Chondrocyte (in vitro differentiated cells): ENCODE data around the gene CEP41. TPM values are rescaled to one million over a fixed set of nuclear protein-coding genes. Genes with fewer than 3 reads are reported as not detected.

Experiments used
- DNase-seq: peaks from one replicate; pipeline ENCODE4 v3.0.0; 2021; ENCODE audit warnings: mixed read lengths, low spot score
- H3K27ac Mint-ChIP-seq: one replicate; pipeline ENCODE4 v1.8.0; 2021; ENCODE audit warnings: mild to moderate bottlenecking, moderate library complexity, mixed read lengths; ENCODE audit not compliant: unreplicated experiment
- H3K27me3 Mint-ChIP-seq: 2 replicates; pipeline ENCODE4 v1.8.0; 2021; ENCODE audit warnings: low read depth, mixed read lengths
- H3K36me3 Mint-ChIP-seq: 2 replicates; pipeline ENCODE4 v1.8.0; 2021; ENCODE audit warnings: low read depth, mixed read lengths
- H3K4me1 Mint-ChIP-seq: 2 replicates; pipeline ENCODE4 v1.8.0; 2021; ENCODE audit warnings: low read depth, mild to moderate bottlenecking, mixed read lengths
- H3K4me3 Mint-ChIP-seq: one replicate; pipeline ENCODE4 v1.8.0; 2021; ENCODE audit warnings: mild to moderate bottlenecking, moderate library complexity, mixed read lengths; ENCODE audit not compliant: unreplicated experiment
- H3K9me3 Mint-ChIP-seq: 2 replicates; pipeline ENCODE4 v1.8.0; 2021; ENCODE audit warnings: low read depth, mixed read lengths
- CTCF ChIP-seq: fragments of 200-600 bp; sonication (generic); IDR thresholded peaks from 2 replicates; pipeline ENCODE4 v1.5.0; 2021; ENCODE audit warnings: antibody characterized with exemption, mild to moderate bottlenecking, moderate library complexity
- total RNA-seq: library from RNA; stranded (reverse); gene quantifications from 3 replicates; pipeline ENCODE4 v1.2.1, GENCODE V29; 2021

CEP41 gene
- total RNA-seq, 1 donor from 2014 or later = 10.3 TPM

GRCh38 chr7:130473289-130473688 lies 32.5 kb upstream of the CEP41 start:
- no peak for TF ChIP-seq CTCF

GRCh38 chr7:130471974-130472373 lies 31.2 kb upstream of the CEP41 start:
- no peak for TF ChIP-seq CTCF
- Mint-ChIP-seq H3K4me3 (no peak overlapping the region), H3K4me1 (no peaks in the 10 kb centered on the region), H3K27me3 (no peaks in the 10 kb centered on the region), H3K36me3 (no peaks in the 10 kb centered on the region), H3K27ac (no peak overlapping the region), H3K9me3 (no peaks in the 10 kb centered on the region)
- DNase-seq = no peak

More at GRCh38 chr7:130473289-130473688, 32.5 kb upstream of the CEP41 start:
- H3K36me3 Mint-ChIP-seq = no peaks in the 10 kb centered on the region
- no peaks in the 10 kb centered on the region for H3K27me3 Mint-ChIP-seq
- H3K9me3 Mint-ChIP-seq = peaks cover 4% of the 10 kb centered on the region
- H3K27ac Mint-ChIP-seq = no peak overlapping the region
- H3K4me3 Mint-ChIP-seq = no peak overlapping the region
- no peaks in the 10 kb centered on the region for H3K4me1 Mint-ChIP-seq
- no peak for DNase-seq

GRCh38 chr7:130468612-130469011 lies 27.8 kb upstream of the CEP41 start:
- H3K27ac Mint-ChIP-seq = no peak overlapping the region
- peaks cover 7% of the 10 kb centered on the region for H3K9me3 Mint-ChIP-seq

GRCh38 chr7:130463553-130464434 lies 23.0 kb upstream of the CEP41 start:
- Mint-ChIP-seq H3K27me3 (no peaks in the 10 kb centered on the region), H3K27ac (no peak overlapping the region), H3K36me3 (peaks cover 2% of the 10 kb centered on the region), H3K9me3 (peaks cover 24% of the 10 kb centered on the region), H3K4me3 (no peak overlapping the region), H3K4me1 (no peaks in the 10 kb centered on the region)
- TF ChIP-seq CTCF = no peak
- DNase-seq = no peak

More at GRCh38 chr7:130468612-130469011, 27.8 kb upstream of the CEP41 start:
- Mint-ChIP-seq H3K4me3 (no peak overlapping the region), H3K4me1 (no peaks in the 10 kb centered on the region), H3K36me3 (no peaks in the 10 kb centered on the region), H3K27me3 (no peaks in the 10 kb centered on the region)
- TF ChIP-seq CTCF = no peak
- DNase-seq = no peak

GRCh38 chr7:130461272-130461671 lies 20.5 kb upstream of the CEP41 start:
- H3K36me3 Mint-ChIP-seq = peaks cover 2% of the 10 kb centered on the region
- TF ChIP-seq CTCF = no peak
- no peaks in the 10 kb centered on the region for H3K27me3 Mint-ChIP-seq
- no peak overlapping the region for H3K27ac Mint-ChIP-seq
- no peaks in the 10 kb centered on the region for H3K4me1 Mint-ChIP-seq
- H3K9me3 Mint-ChIP-seq = peaks cover 29% of the 10 kb centered on the region
- no peak overlapping the region for H3K4me3 Mint-ChIP-seq
- no peak for DNase-seq
